ENCODE results near the gene MTCL1.

Gene MTCL1

DNA sequence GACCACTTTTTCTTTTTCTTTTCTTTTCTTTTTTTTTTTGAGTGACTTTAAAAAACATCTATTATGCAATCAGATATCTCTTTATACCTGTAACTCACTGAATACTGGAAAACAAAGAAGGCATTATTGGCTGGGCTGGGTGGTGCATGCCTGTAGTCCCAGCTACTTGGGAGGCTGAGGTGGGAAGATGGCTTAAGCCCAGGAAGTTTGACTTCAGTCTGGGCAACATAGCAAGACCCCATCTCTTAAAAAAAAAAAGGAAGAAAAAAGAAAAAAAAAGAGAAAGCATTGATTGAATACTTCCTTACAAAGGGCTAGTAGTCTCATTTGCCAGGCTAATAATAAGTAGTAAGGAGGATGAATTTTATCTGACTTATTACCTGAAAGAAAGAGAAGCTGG, 2.7 kb upstream of the MTCL1 start:
- peaks cover 4% of the 10 kb centered on the region for H4K20me1 ChIP-seq (ENCODE audit: insufficient read depth, low read length, poor library complexity, severe bottlenecking)
- no peaks in the 10 kb centered on the region for H3K27me3 ChIP-seq (ENCODE audit: insufficient read depth, low read length, poor library complexity, severe bottlenecking)
- no peaks in the 10 kb centered on the region for H3K9me3 ChIP-seq (ENCODE audit: insufficient read depth, low read depth, low read length)
- H3K36me3 ChIP-seq (ENCODE audit: insufficient read depth, low read length), result no peaks in the 10 kb centered on the region
- H3K4me2 ChIP-seq (ENCODE audit: low read depth, low read length, poor library complexity, severe bottlenecking), result no peak overlapping the region
- no peaks in the 10 kb centered on the region for H3F3A ChIP-seq (ENCODE audit: low read depth)
- no peak overlapping the region for H3K4me3 ChIP-seq (ENCODE audit: low read length, poor library complexity, severe bottlenecking)
- H2AFZ ChIP-seq (ENCODE audit: low read length), result no peak overlapping the region
- H3K79me2 ChIP-seq (ENCODE audit: insufficient read depth, low read length), result peaks cover 12% of the 10 kb centered on the region; the same call in 1 of the 2 replicates
- peaks cover 15% of the 10 kb centered on the region for H3K4me1 ChIP-seq (ENCODE audit: insufficient read depth, low read length, poor library complexity, severe bottlenecking)
- no peak overlapping the region for H3K9ac ChIP-seq (ENCODE audit: low read depth, low read length, poor library complexity, severe bottlenecking)
- no peaks in the 10 kb centered on the region for H3K9me2 ChIP-seq (replicated peaks; ENCODE audit: low read depth, low read length)
- no peak for TF ChIP-seq EZH2phosphoT487 (IDR thresholded peaks at IDR 0.05; ENCODE audit: borderline replicate concordance)
- TF ChIP-seq, protein P1, sequence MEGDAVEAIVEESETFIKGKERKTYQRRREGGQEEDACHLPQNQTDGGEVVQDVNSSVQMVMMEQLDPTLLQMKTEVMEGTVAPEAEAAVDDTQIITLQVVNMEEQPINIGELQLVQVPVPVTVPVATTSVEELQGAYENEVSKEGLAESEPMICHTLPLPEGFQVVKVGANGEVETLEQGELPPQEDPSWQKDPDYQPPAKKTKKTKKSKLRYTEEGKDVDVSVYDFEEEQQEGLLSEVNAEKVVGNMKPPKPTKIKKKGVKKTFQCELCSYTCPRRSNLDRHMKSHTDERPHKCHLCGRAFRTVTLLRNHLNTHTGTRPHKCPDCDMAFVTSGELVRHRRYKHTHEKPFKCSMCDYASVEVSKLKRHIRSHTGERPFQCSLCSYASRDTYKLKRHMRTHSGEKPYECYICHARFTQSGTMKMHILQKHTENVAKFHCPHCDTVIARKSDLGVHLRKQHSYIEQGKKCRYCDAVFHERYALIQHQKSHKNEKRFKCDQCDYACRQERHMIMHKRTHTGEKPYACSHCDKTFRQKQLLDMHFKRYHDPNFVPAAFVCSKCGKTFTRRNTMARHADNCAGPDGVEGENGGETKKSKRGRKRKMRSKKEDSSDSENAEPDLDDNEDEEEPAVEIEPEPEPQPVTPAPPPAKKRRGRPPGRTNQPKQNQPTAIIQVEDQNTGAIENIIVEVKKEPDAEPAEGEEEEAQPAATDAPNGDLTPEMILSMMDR (conservative IDR thresholded peaks at IDR 0.05; ENCODE audit: low read length), result no peak

DNA sequence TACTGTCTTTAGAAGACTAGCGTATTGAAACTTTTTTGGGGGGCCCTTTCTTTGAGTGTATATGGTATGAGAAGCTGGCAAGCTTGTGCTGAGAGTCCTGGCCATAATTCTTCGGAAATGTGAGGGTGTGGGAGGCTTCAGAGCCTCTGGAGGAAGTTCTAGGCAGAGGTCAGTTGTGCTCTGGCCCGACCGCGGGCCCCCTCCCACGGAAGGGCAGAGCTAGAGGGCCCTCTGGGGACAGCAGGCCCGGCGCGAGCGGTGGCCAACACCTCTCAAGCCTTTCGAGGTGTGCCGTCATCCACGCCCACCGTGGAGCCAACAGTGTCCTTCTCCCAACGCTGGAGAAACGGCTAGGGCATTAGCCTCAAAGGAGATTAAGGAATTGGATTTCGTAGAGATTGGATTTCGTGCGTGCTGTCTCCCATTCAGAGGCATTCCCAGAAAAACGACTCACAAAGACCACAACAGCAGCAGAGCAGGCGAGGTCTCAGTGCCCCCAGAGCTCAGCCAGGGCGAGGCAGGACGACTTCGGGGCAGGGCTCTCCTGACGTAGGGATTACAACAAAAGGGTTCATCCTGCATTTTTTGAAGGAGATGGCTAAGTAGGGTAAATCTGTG, 2.2 kb upstream of the MTCL1 start:
- Histone ChIP-seq H3K36me3 (ENCODE audit: insufficient read depth, low read length) (no peaks in the 10 kb centered on the region), H3K4me1 (ENCODE audit: insufficient read depth, low read length, poor library complexity, severe bottlenecking) (peaks cover 15% of the 10 kb centered on the region), H3K9ac (ENCODE audit: low read depth, low read length, poor library complexity, severe bottlenecking) (no peak overlapping the region), H3K79me2 (ENCODE audit: insufficient read depth, low read length) (peaks cover 13% of the 10 kb centered on the region; the same call in 1 of the 2 replicates), H3K27me3 (ENCODE audit: insufficient read depth, low read length, poor library complexity, severe bottlenecking) (no peaks in the 10 kb centered on the region), H2AFZ (ENCODE audit: low read length) (no peak overlapping the region), H3F3A (ENCODE audit: low read depth) (no peaks in the 10 kb centered on the region; the same call in 1 of the 2 replicates), H3K9me3 (ENCODE audit: insufficient read depth, low read depth, low read length) (no peaks in the 10 kb centered on the region), H3K9me2 (replicated peaks; ENCODE audit: low read depth, low read length) (no peaks in the 10 kb centered on the region), H3K4me2 (ENCODE audit: low read depth, low read length, poor library complexity, severe bottlenecking) (no peak overlapping the region), H3K4me3 (ENCODE audit: low read length, poor library complexity, severe bottlenecking) (no peak overlapping the region), H4K20me1 (ENCODE audit: insufficient read depth, low read length, poor library complexity, severe bottlenecking) (peaks cover 9% of the 10 kb centered on the region)
- TF ChIP-seq, protein P1 (conservative IDR thresholded peaks at IDR 0.05; ENCODE audit: low read length), result no peak
- TF ChIP-seq EZH2phosphoT487 (IDR thresholded peaks at IDR 0.05; ENCODE audit: borderline replicate concordance), result no peak

DNA sequence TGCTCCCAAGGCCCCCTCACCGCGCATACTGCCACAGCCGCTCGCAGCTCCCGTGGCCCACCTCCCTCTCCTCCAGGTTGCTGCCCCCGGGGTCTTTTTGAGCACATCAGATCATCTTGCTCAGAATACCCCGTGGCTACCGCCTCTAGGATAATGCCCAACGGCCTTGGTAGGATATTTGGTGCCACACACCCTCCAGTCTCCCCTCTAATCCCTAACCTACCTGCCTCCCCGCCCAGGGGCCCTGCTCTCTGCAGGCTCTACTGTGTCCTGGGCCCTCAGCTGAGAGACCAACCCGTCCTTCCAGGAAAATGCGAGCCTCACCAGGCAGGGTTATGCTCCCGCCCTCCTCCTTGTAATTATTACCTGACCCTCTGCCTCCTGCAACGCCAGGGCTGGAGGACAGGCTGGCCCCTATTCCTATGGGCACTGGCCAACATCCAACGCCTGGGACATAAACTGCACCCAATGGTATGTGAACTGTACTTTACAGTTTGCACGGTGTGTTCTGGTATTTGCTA, 1.5 kb upstream of the MTCL1 start:
- Histone ChIP-seq H2AFZ (ENCODE audit: low read length) (no peak overlapping the region), H3K9ac (ENCODE audit: low read depth, low read length, poor library complexity, severe bottlenecking) (peak overlapping the region; percentile 80), H3K4me2 (ENCODE audit: low read depth, low read length, poor library complexity, severe bottlenecking) (peak overlapping the region; percentile 96), H3K4me1 (ENCODE audit: insufficient read depth, low read length, poor library complexity, severe bottlenecking) (peaks cover 21% of the 10 kb centered on the region), H3K4me3 (ENCODE audit: low read length, poor library complexity, severe bottlenecking) (peak overlapping the region; percentile 86), H3K9me3 (ENCODE audit: insufficient read depth, low read depth, low read length) (no peaks in the 10 kb centered on the region), H4K20me1 (ENCODE audit: insufficient read depth, low read length, poor library complexity, severe bottlenecking) (peaks cover 10% of the 10 kb centered on the region), H3K79me2 (ENCODE audit: insufficient read depth, low read length) (peaks cover 19% of the 10 kb centered on the region; the same call in 1 of the 2 replicates), H3K36me3 (ENCODE audit: insufficient read depth, low read length) (no peaks in the 10 kb centered on the region), H3F3A (ENCODE audit: low read depth) (no peaks in the 10 kb centered on the region; the same call in 1 of the 2 replicates), H3K9me2 (replicated peaks; ENCODE audit: low read depth, low read length) (no peaks in the 10 kb centered on the region), H3K27me3 (ENCODE audit: insufficient read depth, low read length, poor library complexity, severe bottlenecking) (no peaks in the 10 kb centered on the region)
- TF ChIP-seq, protein P1 (conservative IDR thresholded peaks at IDR 0.05; ENCODE audit: low read length), result no peak
- no peak for TF ChIP-seq EZH2phosphoT487 (IDR thresholded peaks at IDR 0.05; ENCODE audit: borderline replicate concordance)

Data from Loucy (cell line).